B cell (primary cell): Measurements from ENCODE around the gene TLR8. TPM values are rescaled to one million over a fixed set of nuclear protein-coding genes. Genes with fewer than 3 reads are reported as not detected.
A peak's percentile ranks its signal among the peaks of the same experiment; 100 is the strongest.

Source experiments
- ATAC-seq: fragments of 200-7000 bp; cut with Tn5 transposase; one replicate; pipeline ENCODE4 v1.10.0; 2021; ENCODE audit warnings: low read depth, mild to moderate bottlenecking, moderate number of reproducible peaks, moderate library complexity
- CTCF ChIA-PET: fragments of 350-600 bp; sonication (Branson Sonifier 250); formaldehyde crosslinking; loops from one replicate; lab custom pipeline; 2021; ENCODE audit warnings: antibody characterized with exemption, inconsistent platforms; lab: Charles Lee
- POLR2A ChIA-PET: fragments of 350-600 bp; sonication (Branson Sonifier 250); formaldehyde crosslinking; loops from one replicate; lab custom pipeline; 2021; ENCODE audit warnings: antibody characterized with exemption; lab: Charles Lee
- DNase-seq: peaks from one replicate; pipeline ENCODE4 v3.0.0; 2013
- H2AFZ ChIP-seq: 2 replicates; pipeline ENCODE4 v1.6.1; 2012; ENCODE audit warnings: mild to moderate bottlenecking, low read depth, low read length; ENCODE audit not compliant: insufficient read depth, poor library complexity, severe bottlenecking
- H3K27ac ChIP-seq, 2 donors: 1 replicate in 1 of 2; 2 replicates in 1 of 2; pipeline ENCODE4 v1.5.1; 2012 to 2013; ENCODE audit warnings: low read length in 2 of 2, mild to moderate bottlenecking in 2 of 2, moderate library complexity in 1 of 2
- H3K27me3 ChIP-seq, 4 experiments: fragments of 200-600 bp in 1 of 4; sonication (generic) in 1 of 4; replicated peaks in 1 of 4; 1 replicate in 2 of 4; 2 replicates in 2 of 4; pipeline versions ENCODE4 v1.6.1 to v1.7.0; 2013 to 2016; ENCODE audit warnings: low read length in 3 of 4, mild to moderate bottlenecking in 2 of 4, mixed read lengths in 1 of 4, moderate library complexity in 1 of 4; ENCODE audit not compliant: insufficient read depth in 4 of 4, control insufficient read depth in 3 of 4; ENCODE audit errors: control extremely low read depth in 1 of 4
- H3K36me3 ChIP-seq, 2 experiments: replicated peaks in 1 of 2; 1 replicate in 1 of 2; 2 replicates in 1 of 2; pipeline versions ENCODE4 v1.6.1 to v1.7.1; 2013; ENCODE audit warnings: low read length in 1 of 2; ENCODE audit not compliant: insufficient read depth in 2 of 2, control insufficient read depth in 1 of 2; ENCODE audit errors: control extremely low read depth in 1 of 2, extremely low read depth in 1 of 2
- H3K4me1 ChIP-seq, 2 donors: fragments of 200-600 bp in 1 of 2; sonication (generic) in 1 of 2; 1 replicate in 1 of 2; 2 replicates in 1 of 2; pipeline versions ENCODE4 v1.5.1 to v1.6.1; 2013 to 2017; ENCODE audit warnings: low read length in 2 of 2; ENCODE audit not compliant: control insufficient read depth in 2 of 2, insufficient read depth in 2 of 2
- H3K4me2 ChIP-seq: replicated peaks from 2 replicates; pipeline ENCODE3; 2012; ENCODE audit warnings: mild to moderate bottlenecking, low read depth, low read length; ENCODE audit not compliant: poor library complexity, severe bottlenecking
- H3K4me3 ChIP-seq, 5 experiments: fragments of 200-600 bp in 1 of 5; sonication (generic) in 1 of 5; 1 replicate in 3 of 5; 2 replicates in 2 of 5; pipeline versions ENCODE4 v1.5.1 to v1.7.0; 2011 to 2016; ENCODE audit warnings: low read length in 4 of 5, mild to moderate bottlenecking in 4 of 5, low read depth in 2 of 5, control low read depth in 1 of 5, moderate library complexity in 1 of 5; ENCODE audit not compliant: insufficient read depth in 1 of 5; ENCODE audit errors: control extremely low read depth in 1 of 5, extremely low read depth in 1 of 5
- H3K79me2 ChIP-seq: fragments of 200-600 bp; sonication (generic); one replicate; pipeline ENCODE4 v1.6.0; 2016; ENCODE audit warnings: low read length; ENCODE audit not compliant: control insufficient read depth, insufficient read depth
- H3K9ac ChIP-seq: fragments of 200-600 bp; sonication (generic); 2 replicates; pipeline ENCODE4 v1.6.1; 2017; ENCODE audit warnings: mild to moderate bottlenecking, low read length, moderate library complexity
- H3K9me3 ChIP-seq, 3 donors: one replicate each; pipeline versions ENCODE4 v1.6.1 to v1.7.1; 2013; ENCODE audit warnings: low read length in 2 of 3; ENCODE audit not compliant: control insufficient read depth in 2 of 3, insufficient read depth in 1 of 3; ENCODE audit errors: control extremely low read depth in 1 of 3
- H4K20me1 ChIP-seq: 2 replicates; pipeline ENCODE4 v1.6.0; 2012; ENCODE audit warnings: mild to moderate bottlenecking, low read length; ENCODE audit not compliant: insufficient read depth, control insufficient read depth, poor library complexity, severe bottlenecking
- H3K27ac Mint-ChIP-seq: one replicate; pipeline ENCODE4 v1.8.0; 2021; ENCODE audit warnings: mixed read lengths
- H3K27me3 Mint-ChIP-seq: one replicate; pipeline ENCODE4 v1.8.0; 2021; ENCODE audit warnings: mixed read lengths
- H3K4me1 Mint-ChIP-seq: one replicate; pipeline ENCODE4 v1.8.0; 2021; ENCODE audit warnings: mixed read lengths
- H3K4me3 Mint-ChIP-seq: one replicate; pipeline ENCODE4 v1.8.0; 2021; ENCODE audit warnings: mixed read lengths
- H3K9me3 Mint-ChIP-seq: one replicate; pipeline ENCODE4 v1.8.0; 2022; ENCODE audit warnings: mixed read lengths; ENCODE audit not compliant: insufficient read depth
- EZH2 ChIP-seq: IDR thresholded peaks from 2 replicates; pipeline ENCODE4 v1.6.1; 2012; ENCODE audit warnings: borderline replicate concordance, low read depth, mild to moderate bottlenecking, moderate library complexity, low read length; ENCODE audit not compliant: insufficient read depth, poor library complexity, severe bottlenecking
- WGBS: methylation state at CpG from one replicate; pipeline ENCODE4 v1.1.5; 2013; ENCODE audit warnings: missing lambda C conversion rate; ENCODE audit not compliant: insufficient coverage; 5-methylcytosine and 5-hydroxymethylcytosine counted together
- intact Hi-C: fragments of 100-400 bp; cut with micrococcal nuclease; formaldehyde crosslinking; loops from one replicate; pipeline ENCODE4 v1.10.0; 2022
- polyA plus RNA-seq: library from polyadenylated mRNA; depleted of rRNA; stranded (reverse); fragments of >200 nt; gene quantifications from 2 replicates; pipeline ENCODE4 v1.2.3, GENCODE V29; 2012
- total RNA-seq, 2 donors: library from RNA; stranded (reverse); fragments of 120-200 nt in 1 of 2; gene quantifications; 1 replicate in 1 of 2; 2 replicates in 1 of 2; pipeline versions ENCODE4 v1.2.3 to v1.2.4, GENCODE V29; 2013 to 2022
- TF ChIP-seq, protein P1 (sequence below): fragments of 200-600 bp; IDR thresholded peaks from one replicate; pipeline ENCODE4 v1.8.0; 2022; ENCODE audit warnings: antibody characterized with exemption, mild to moderate bottlenecking

TLR8 gene
- total and polyA plus RNA-seq, 2 donors (not counting 1 experiment from before 2014, with no cell fraction given) = 0.19 to 0.39 TPM

GRCh38 chrX:12878536-12878935, 27.9 kb upstream of the TLR8 start:
- Histone ChIP-seq H3K79me2 (peaks cover 36% of the 10 kb centered on the region), H3K27ac (no peak overlapping the region), H3K27me3 (no peaks in the 10 kb centered on the region), H4K20me1 (no peaks in the 10 kb centered on the region), H3K9ac (no peak overlapping the region), H3K4me2 (no peak overlapping the region), H3K36me3 (peaks cover 0 to 29% of the 10 kb centered on the region in 2 experiments), H3K9me3 (no peaks in the 10 kb centered on the region), H3K4me1 (peaks cover 17 to 19% of the 10 kb centered on the region in 2 donors), H2AFZ (no peak overlapping the region), H3K4me3 (no peak overlapping the region)
- Mint-ChIP-seq H3K27ac (peak overlapping the region; percentile 50), H3K9me3 (no peaks in the 10 kb centered on the region), H3K4me3 (no peak overlapping the region), H3K27me3 (no peaks in the 10 kb centered on the region), H3K4me1 (peaks cover 45% of the 10 kb centered on the region)
- no peak for ATAC-seq
- TF ChIP-seq EZH2 = no peak
- TF ChIP-seq, protein P1, sequence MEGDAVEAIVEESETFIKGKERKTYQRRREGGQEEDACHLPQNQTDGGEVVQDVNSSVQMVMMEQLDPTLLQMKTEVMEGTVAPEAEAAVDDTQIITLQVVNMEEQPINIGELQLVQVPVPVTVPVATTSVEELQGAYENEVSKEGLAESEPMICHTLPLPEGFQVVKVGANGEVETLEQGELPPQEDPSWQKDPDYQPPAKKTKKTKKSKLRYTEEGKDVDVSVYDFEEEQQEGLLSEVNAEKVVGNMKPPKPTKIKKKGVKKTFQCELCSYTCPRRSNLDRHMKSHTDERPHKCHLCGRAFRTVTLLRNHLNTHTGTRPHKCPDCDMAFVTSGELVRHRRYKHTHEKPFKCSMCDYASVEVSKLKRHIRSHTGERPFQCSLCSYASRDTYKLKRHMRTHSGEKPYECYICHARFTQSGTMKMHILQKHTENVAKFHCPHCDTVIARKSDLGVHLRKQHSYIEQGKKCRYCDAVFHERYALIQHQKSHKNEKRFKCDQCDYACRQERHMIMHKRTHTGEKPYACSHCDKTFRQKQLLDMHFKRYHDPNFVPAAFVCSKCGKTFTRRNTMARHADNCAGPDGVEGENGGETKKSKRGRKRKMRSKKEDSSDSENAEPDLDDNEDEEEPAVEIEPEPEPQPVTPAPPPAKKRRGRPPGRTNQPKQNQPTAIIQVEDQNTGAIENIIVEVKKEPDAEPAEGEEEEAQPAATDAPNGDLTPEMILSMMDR = no peak
- no peak for DNase-seq
- intact Hi-C loops = no loop called here
- WGBS = no CpG with 5 or more reads among the region's 1 CpG
- ChIA-PET CTCF (no interaction called here), POLR2A (no interaction called here)

GRCh38 chrX:12881914-12882313, 24.5 kb upstream of the TLR8 start:
- Histone ChIP-seq H3K27ac (peak overlapping the region in 1 of 2 donors; percentile 17), H2AFZ (no peak overlapping the region), H4K20me1 (no peaks in the 10 kb centered on the region), H3K4me3 (no peak overlapping the region), H3K4me2 (no peak overlapping the region), H3K9ac (no peak overlapping the region), H3K79me2 (peaks cover 22% of the 10 kb centered on the region), H3K9me3 (no peaks in the 10 kb centered on the region), H3K36me3 (peaks cover 0 to 44% of the 10 kb centered on the region in 2 experiments), H3K27me3 (no peaks in the 10 kb centered on the region), H3K4me1 (peaks cover 4 to 7% of the 10 kb centered on the region in 2 donors)
- H3K4me3 Mint-ChIP-seq = peak overlapping the region; percentile 6
- DNase-seq = no peak
- no peaks in the 10 kb centered on the region for H3K9me3 Mint-ChIP-seq
- TF ChIP-seq, protein P1 = no peak
- 61% methylated on average over 2 of the region's 2 CpGs for WGBS
- CTCF ChIA-PET = no interaction called here
- H3K4me1 Mint-ChIP-seq = peaks cover 31% of the 10 kb centered on the region
- no peak for ATAC-seq
- peak overlapping the region; percentile 62 for H3K27ac Mint-ChIP-seq
- POLR2A ChIA-PET = no interaction called here
- intact Hi-C loops = no loop called here
- no peaks in the 10 kb centered on the region for H3K27me3 Mint-ChIP-seq
